ENCODE measurements around the gene KAT5. TPM values are rescaled to one million over a fixed set of nuclear protein-coding genes. Genes with fewer than 3 reads are reported as not detected.

KAT5 gene
- total and polyA plus RNA-seq, 10 of the 15 experiments (the other 5 are each of a cell fraction or from before 2014, with no cell fraction given): 3.4 to 66.1 (median 46.3) TPM

- intact Hi-C loops (cut with micrococcal nuclease; ENCODE audit: unreplicated experiment): no loop called here
Observed at GRCh38 chr11:65764434-65764833, 52.4 kb downstream of the KAT5 start.

More at GRCh38 chr11:65764434-65764833, 52.4 kb downstream of the KAT5 start:
- FAIRE-seq: no peak
- Histone ChIP-seq H3K4me2 (ENCODE audit: control insufficient read depth, insufficient read depth) (no peak overlapping the region), H3K9ac (ENCODE audit: control insufficient read depth, insufficient read depth, low read length) (no peak overlapping the region), H3K36me3 (ENCODE audit: control insufficient read depth in 2 of 2, insufficient read depth in 2 of 2, low read length in 1 of 2) (no peaks in the 10 kb centered on the region), H3K4me1 (ENCODE audit: control insufficient read depth, insufficient read depth, low read length) (no peaks in the 10 kb centered on the region), H3K79me2 (ENCODE audit: control insufficient read depth, insufficient read depth, low read length) (no peaks in the 10 kb centered on the region), H3K4me3 (no peak overlapping the region), H3K27ac (ENCODE audit: control insufficient read depth, insufficient read depth) (no peak overlapping the region), H3K9me3 (replicated peaks; ENCODE audit: control insufficient read depth, insufficient read depth, low read length) (no peaks in the 10 kb centered on the region), H4K20me1 (ENCODE audit: control insufficient read depth, insufficient read depth) (no peaks in the 10 kb centered on the region), H2AFZ (ENCODE audit: control insufficient read depth, low read depth, low read length) (no peak overlapping the region), H3K27me3 (replicated peaks in 1 of 2; ENCODE audit: control insufficient read depth in 2 of 2, insufficient read depth in 2 of 2, low read length in 1 of 2) (no peaks in the 10 kb centered on the region)
- ChIA-PET RAD21 (ENCODE audit: unreplicated experiment) (no interaction called here), POLR2A (no interaction called here), SMC1A (ENCODE audit: uncharacterized antibody, unreplicated experiment) (interaction anchor here (1.1 to 1.4 kb wide), 2 partner anchors 9 to 57 kb away, joined by 3 to 4 read pairs; no protein-coding TSS in a partner anchor), CTCF (interaction anchor here (0.9 kb wide), 1 partner anchor 59 kb away, joined by 3 read pairs; no protein-coding TSS in a partner anchor)
- in situ Hi-C loops (cut with MboI): no loop called here
- no TSS peak for BruUV-seq (replicated peaks)
- TF ChIP-seq CEBPB (IDR thresholded peaks at IDR 0.05; ENCODE audit: borderline replicate concordance in 1 of 2, low read depth in 2 of 2, low read length in 2 of 2) (no peak), SRF (IDR thresholded peaks at IDR 0.05; ENCODE audit: low read depth in 2 of 2, low read length in 2 of 2) (no peak), HCFC1 (IDR thresholded peaks at IDR 0.05; ENCODE audit: low read length) (no peak), KDM1A (IDR thresholded peaks at IDR 0.05; ENCODE audit: borderline replicate concordance) (no peak), MAX (IDR thresholded peaks at IDR 0.05; ENCODE audit: low read depth, low read length) (no peak), E4F1 (IDR thresholded peaks at IDR 0.05; ENCODE audit: borderline replicate concordance, partially characterized antibody) (no peak), TCF3 (IDR thresholded peaks at IDR 0.05; ENCODE audit: borderline replicate concordance, insufficient read depth, low read depth, low read length) (no peak)
- 47% methylated on average over 5 of the region's 5 CpGs for WGBS (ENCODE audit: insufficient coverage, insufficient replicate concordance, low lambda C conversion rate, missing lambda C conversion rate)
- no peak for DNase-seq (ENCODE audit: low read depth, low spot score)
- ATAC-seq: no peak

Data from GM12878 (cell line).